Measurements from ENCODE around the gene KCNC1. TPM values are rescaled to one million over a fixed set of nuclear protein-coding genes. Genes with fewer than 3 reads are reported as not detected.

The KCNC1 gene
- polyA plus RNA-seq, 10 donors = 0.75 to 2.2 (median 1.3) TPM

- no peak for DNase-seq
These were observed 53.5 kb downstream of the KCNC1 start for GRCh38 chr11:17788084-17788483.

GRCh38 chr11:17790453-17790852 is 55.9 kb downstream of the KCNC1 start:
- no peak for DNase-seq

DNA sequence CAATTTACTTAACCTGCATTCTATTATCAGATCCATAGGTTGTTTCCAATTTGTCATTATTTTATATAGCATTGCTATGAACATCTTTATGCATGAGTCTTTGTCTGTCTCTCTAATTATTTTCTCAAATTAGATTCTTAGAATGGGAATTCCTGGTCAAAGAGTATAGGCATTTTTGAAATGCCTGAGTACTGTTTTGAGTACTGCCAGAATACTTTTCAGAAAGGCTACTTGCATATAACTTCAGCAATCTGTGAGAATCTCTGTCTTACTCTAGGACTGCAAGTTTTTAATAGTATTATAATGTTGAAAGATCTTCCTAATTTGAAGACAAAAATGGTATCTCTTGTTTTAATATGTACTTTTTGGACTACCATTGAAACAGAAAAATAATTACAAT is 56.6 kb downstream of the KCNC1 start:
- DNase-seq = no peak

GRCh38 chr11:17792161-17792560 is 57.6 kb downstream of the KCNC1 start:
- DNase-seq = no peak

DNA sequence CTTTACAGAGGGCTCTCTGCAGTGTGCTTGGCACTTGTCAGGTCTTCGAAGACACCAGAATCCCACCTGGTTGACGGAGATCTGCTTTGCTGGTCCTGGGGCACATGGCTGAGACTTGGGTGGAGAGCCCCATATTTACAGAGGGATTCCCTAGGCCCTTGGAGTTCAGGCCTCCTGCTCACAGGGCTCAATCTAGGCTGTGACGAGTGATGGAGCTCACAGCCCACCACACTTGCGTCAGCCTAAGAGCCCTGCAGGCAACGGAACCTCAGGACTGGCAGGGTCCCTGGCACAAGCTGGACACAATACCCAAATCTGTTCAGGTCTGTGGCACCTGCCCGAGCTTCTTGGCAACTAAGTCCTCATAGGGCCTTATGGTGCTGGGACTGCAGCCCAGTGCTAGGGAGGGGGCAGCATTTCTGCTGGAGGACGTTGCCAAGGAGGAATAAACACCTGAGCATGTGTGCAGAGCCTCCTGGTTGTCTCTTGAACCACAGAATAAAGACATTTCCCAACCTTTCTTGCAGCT is 59.1 kb downstream of the KCNC1 start:
- no peak for DNase-seq

DNA sequence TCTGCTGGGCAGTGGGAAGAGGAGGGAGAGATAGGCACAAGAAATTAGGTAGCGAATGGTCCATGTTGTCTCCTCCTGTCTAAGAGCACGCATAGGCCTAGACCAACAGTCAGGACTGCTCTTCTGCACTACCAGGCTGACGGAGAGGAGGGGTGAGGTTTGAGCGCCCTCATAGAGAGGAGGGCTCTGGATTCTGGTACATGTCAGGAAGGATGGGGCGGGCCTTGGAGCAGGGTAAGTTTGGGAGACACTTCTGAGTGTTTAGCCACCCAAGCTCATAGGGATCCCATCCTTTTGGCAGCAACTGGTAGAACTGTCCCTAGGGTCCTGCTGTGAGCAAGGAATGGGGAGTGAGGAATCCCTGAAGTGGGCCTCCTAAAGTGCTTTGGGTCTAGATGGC is 60.4 kb downstream of the KCNC1 start:
- DNase-seq = no peak

- DNase-seq = no peak
These were observed 61.6 kb downstream of the KCNC1 start for GRCh38 chr11:17796154-17796553.

DNA sequence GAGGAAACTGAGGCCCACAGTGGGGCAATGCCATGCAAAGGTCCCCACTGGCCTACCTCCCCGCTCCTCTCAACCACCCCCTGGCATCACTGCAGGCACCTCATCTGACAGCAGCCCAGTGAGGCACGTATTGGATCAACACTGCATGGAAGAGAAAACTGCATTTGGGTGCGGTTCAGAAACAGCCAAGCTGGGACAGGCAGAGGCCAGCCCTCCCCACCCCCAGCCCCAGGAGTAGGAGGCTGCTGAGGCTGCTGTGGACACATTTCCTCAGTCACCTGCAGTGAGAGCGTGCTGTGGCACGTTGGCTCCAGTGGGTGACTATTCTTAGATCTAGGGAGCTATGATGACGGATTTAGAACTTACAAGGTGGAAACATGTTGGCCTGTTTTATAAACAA is 63.7 kb downstream of the KCNC1 start:
- DNase-seq = no peak

DNA sequence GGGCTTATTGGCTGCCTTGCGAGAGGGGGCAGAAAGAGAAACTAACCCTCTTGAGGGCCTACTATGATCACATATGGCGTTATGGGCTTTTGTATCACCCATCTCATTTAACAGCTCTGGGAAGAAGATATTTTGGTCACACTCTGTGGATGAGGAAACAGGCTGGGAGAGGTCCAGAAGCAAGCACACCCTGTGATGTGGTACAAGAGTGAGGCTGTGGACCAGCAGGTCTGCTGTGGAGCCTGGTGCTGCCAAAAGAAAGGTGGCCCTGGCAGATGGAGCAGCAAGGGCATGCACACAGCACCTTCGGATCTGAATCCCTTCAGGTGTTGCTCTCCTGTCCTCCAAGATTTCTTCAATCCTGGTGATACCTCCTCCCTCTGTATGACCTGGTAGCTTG is 64.1 kb downstream of the KCNC1 start:
- DNase-seq = no peak

GRCh38 chr11:17799147-17799546 is 64.6 kb downstream of the KCNC1 start:
- no peak for DNase-seq

DNA sequence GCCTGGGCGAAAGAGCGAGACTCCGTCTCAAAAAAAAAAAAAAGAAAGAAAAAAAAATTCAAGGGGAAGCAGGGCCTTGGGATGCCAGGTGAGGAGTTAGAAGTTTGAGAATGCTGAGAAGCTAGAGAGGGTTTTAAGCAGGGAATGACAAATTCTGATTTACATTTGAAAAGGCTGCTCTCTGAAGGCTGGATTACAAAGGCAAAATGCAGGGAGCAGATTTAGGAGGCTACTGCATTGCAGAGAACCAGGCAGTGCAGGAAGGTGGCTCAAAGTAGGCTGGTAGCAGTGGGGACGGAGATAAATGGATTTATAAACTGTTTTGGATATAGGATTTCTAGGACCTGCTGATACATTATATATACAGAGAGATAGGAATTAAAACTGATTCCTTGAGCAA is 66.6 kb downstream of the KCNC1 start:
- DNase-seq = no peak

GRCh38 chr11:17802491-17802890 is 67.9 kb downstream of the KCNC1 start:
- DNase-seq = no peak

- DNase-seq = no peak
These were observed 69.3 kb downstream of the KCNC1 start for GRCh38 chr11:17803754-17804334.

GRCh38 chr11:17805043-17805442 is 70.5 kb downstream of the KCNC1 start:
- DNase-seq = no peak

DNA sequence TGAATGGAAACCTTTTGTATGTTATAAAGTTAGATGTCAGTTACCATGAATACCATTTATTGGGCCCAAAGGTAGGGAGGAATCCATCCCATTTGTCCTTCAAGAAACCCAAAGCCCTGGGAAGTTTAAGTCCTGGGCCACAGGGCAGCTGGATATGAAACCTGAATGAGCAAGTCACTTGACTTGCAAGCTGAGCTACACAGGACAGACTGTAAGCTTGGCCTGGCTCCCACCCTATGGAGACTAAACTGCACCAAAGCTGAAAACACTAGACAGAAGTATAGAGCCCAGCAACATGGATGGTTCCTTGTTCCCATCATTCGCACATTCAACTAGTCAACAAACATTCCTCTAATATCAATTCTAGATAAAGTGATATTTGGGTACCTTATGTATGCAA is 71.3 kb downstream of the KCNC1 start:
- DNase-seq = no peak

GRCh38 chr11:17807034-17807433 is 72.5 kb downstream of the KCNC1 start:
- no peak for DNase-seq

- DNase-seq = no peak
These were observed 75.5 kb downstream of the KCNC1 start for GRCh38 chr11:17810041-17810440.

GRCh38 chr11:17810746-17811145 is 76.2 kb downstream of the KCNC1 start:
- DNase-seq = peak in 1 of 3 donors; percentile 46

GRCh38 chr11:17811352-17811751 is 76.8 kb downstream of the KCNC1 start:
- DNase-seq = no peak

- DNase-seq = peak in 2 of 3 donors; percentile 34 to 61
These were observed 77.7 kb downstream of the KCNC1 start for GRCh38 chr11:17812091-17812864.

DNA sequence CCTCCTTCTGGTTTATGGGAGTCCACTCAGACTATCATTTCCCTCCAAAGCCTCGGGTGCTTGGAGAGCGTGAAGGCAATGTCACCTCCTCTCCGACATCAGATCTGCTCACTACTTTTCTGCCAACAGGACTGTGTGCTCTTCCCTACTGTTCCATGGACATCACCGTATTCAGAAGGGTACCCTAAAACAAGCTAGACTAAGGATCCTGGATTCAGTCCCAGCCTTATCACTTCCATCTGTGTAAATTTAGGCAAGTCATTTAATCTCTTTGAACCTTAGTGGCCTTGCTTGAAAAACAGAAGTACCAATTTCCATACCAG is 78.2 kb downstream of the KCNC1 start:
- DNase-seq = no peak

DNA sequence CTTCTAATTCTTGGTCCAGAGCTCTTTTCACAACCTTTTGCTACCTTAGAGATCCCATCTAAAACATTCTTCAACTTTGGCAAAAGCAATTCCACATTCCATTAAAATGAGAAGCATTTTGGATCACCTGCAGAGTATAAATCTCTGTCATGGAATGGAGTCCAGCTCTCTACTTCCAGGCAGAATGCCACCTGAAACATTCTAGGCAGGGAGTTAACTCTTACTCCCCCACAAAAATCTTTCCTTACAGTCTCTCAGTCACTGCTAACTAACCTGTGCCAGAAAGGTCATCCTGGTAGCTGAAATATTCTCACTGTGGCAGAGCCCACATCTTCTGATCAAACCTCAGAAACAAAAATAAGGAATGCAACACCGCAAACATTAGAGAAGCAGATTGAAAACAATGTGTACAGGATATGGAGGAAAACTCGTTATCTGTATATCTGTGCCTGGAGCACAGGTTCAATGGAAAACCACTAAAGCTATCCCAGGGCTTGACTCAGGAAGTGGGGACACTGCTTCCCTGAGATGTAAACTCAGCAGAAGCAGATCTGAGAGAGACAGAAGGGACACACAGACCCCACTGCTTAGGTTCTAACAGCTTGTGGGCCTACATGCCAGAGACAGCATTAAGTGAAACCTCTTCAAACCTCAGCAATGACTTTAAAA is 78.9 kb downstream of the KCNC1 start:
- peak in 2 of 3 donors; percentile 51 to 65 for DNase-seq

DNA sequence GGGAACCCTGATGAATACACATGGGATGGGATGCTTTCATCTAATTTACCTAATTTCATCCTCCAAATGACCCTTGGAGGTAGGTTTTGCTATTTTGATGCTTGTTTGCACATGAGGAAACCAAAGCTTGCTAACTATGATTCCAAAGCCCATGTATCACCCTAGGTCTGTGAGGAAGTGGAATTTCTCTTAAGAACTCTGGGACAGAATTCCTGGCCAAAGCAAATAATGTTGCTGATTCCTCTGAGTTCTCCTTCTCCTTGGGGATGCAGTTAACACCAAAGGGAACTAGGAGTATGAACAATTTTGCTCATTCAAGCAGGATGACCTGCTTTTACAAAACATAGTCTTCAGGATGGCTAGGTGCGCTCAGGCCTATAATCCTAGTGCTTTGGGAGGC is 80.0 kb downstream of the KCNC1 start:
- no peak for DNase-seq
